Gastroesophageal sphincter (tissue), 4 donors: ENCODE measurements around the gene TNFSF13B. TPM values are rescaled to one million over a fixed set of nuclear protein-coding genes. Genes with fewer than 3 reads are reported as not detected.

Source experiments
- ATAC-seq: fragments of 150-250 bp; one replicate; pipeline ENCODE4 v1.9.1; 2016; ENCODE audit warnings: mild to moderate bottlenecking, moderate library complexity
- H3K27ac ChIP-seq, 4 donors: fragments of 200-600 bp; sonication (generic) in 3 of 4; 1 replicate in 3 of 4; 2 replicates in 1 of 4; pipeline ENCODE4 v1.5.1; 2016 to 2019
- H3K27me3 ChIP-seq: fragments of 200-600 bp; sonication (generic); one replicate; pipeline ENCODE4 v1.5.1; 2019
- H3K36me3 ChIP-seq, 2 donors: fragments of 200-600 bp; sonication (generic); one replicate each; pipeline ENCODE4 v1.5.1; 2019; ENCODE audit warnings: control low read depth in 1 of 2
- H3K4me1 ChIP-seq, 3 donors: fragments of 200-600 bp; sonication (generic); 1 replicate in 2 of 3; 2 replicates in 1 of 3; pipeline ENCODE4 v1.5.1; 2016 to 2019; ENCODE audit warnings: control low read depth in 2 of 3
- H3K4me3 ChIP-seq, 2 donors: fragments of 200-600 bp; sonication (generic); one replicate each; pipeline ENCODE4 v1.5.1; 2019; ENCODE audit warnings: mild to moderate bottlenecking in 1 of 2, moderate library complexity in 1 of 2
- H3K9me3 ChIP-seq, 3 donors: fragments of 200-600 bp; sonication (generic); one replicate each; pipeline ENCODE4 v1.5.1; 2017 to 2019; ENCODE audit warnings: control low read depth in 2 of 3
- EP300 ChIP-seq: sonication (generic); formaldehyde crosslinking; IDR thresholded peaks from one replicate; pipeline ENCODE4 v1.6.1; 2017; ENCODE audit warnings: antibody characterized with exemption, mild to moderate bottlenecking
- POLR2A ChIP-seq, 2 donors: fragments of 450-650 bp; IDR thresholded peaks; one replicate each; pipeline ENCODE4 v1.6.1; 2017; ENCODE audit warnings: antibody characterized with exemption in 2 of 2, mild to moderate bottlenecking in 2 of 2, moderate library complexity in 1 of 2
- POLR2AphosphoS5 ChIP-seq: sonication (generic); formaldehyde crosslinking; IDR thresholded peaks from one replicate; pipeline ENCODE4 v1.6.1; 2017; ENCODE audit warnings: antibody characterized with exemption
- whole genome bisulfite sequencing, 2 donors: methylation state at CpG; one replicate each; pipeline ENCODE4 v1.1.5; 2018; ENCODE audit warnings: low coverage in 1 of 2; 5-methylcytosine and 5-hydroxymethylcytosine counted together
- total RNA-seq, 4 donors: library from RNA; depleted of rRNA; stranded (reverse); fragments of >200 nt; gene quantifications; one replicate each; pipeline ENCODE4 v1.1.0, GENCODE V29; 2016
- TF ChIP-seq, protein P1 (sequence below), 4 experiments: fragments of 200-600 bp in 2 of 4; fragments of 450-650 bp in 2 of 4; sonication (generic) in 1 of 4; IDR thresholded peaks; one replicate each; pipeline ENCODE4 v1.5.1; 2017 to 2019; ENCODE audit warnings: antibody characterized with exemption in 4 of 4, mild to moderate bottlenecking in 2 of 4, moderate library complexity in 2 of 4

Gene TNFSF13B
- total RNA-seq, 4 donors from 2014 or later, result 1.0 to 20.1 (median 9.8) TPM

DNA sequence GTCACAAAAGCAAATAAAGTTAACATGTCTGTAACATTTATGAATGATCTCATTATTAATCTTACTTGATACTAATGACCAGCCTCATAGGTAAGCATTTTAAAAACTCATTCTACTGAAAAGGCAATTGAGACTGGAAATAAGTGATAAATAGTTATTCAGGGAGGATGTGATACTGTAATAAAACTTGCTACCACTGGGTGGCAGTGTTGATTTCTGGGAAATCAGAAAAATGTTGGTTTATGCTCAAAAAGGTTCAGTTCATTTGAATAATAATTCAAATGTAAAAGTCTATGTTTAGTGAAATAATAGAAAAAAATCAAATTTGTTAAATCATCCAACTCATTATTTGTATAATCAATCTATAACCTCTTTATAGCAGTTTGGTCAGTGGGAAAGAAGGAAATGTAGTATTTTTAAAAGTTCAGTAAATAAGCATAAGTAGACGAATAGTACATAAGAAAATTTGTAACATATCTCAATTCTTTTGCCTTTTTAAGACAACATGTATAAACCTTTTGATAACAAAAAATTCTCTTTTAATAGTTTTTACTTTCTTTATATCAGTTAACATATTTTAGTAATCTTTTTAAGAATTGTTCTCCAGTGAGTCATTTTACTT, 41.8 kb upstream of the TNFSF13B start:
- no peak overlapping the region for H3K4me3 ChIP-seq
- no peak overlapping the region for H3K27ac ChIP-seq
- peaks cover 11 to 59% (median 12%) of the 10 kb centered on the region in 3 donors for H3K4me1 ChIP-seq
- no peaks in the 10 kb centered on the region for H3K9me3 ChIP-seq
- TF ChIP-seq POLR2A (IDR thresholded peaks at IDR 0.05), result no peak
- TF ChIP-seq, protein P1, sequence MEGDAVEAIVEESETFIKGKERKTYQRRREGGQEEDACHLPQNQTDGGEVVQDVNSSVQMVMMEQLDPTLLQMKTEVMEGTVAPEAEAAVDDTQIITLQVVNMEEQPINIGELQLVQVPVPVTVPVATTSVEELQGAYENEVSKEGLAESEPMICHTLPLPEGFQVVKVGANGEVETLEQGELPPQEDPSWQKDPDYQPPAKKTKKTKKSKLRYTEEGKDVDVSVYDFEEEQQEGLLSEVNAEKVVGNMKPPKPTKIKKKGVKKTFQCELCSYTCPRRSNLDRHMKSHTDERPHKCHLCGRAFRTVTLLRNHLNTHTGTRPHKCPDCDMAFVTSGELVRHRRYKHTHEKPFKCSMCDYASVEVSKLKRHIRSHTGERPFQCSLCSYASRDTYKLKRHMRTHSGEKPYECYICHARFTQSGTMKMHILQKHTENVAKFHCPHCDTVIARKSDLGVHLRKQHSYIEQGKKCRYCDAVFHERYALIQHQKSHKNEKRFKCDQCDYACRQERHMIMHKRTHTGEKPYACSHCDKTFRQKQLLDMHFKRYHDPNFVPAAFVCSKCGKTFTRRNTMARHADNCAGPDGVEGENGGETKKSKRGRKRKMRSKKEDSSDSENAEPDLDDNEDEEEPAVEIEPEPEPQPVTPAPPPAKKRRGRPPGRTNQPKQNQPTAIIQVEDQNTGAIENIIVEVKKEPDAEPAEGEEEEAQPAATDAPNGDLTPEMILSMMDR (IDR thresholded peaks at IDR 0.05), result peak; percentile 72 to 84 (median 72)
- TF ChIP-seq EP300, result no peak
- no peak for TF ChIP-seq POLR2AphosphoS5
- H3K27me3 ChIP-seq, result no peaks in the 10 kb centered on the region
- WGBS, 2 donors, result 63 to 81% methylated on average over 1 of the region's 1 CpG
- ATAC-seq, result no peak
- H3K36me3 ChIP-seq, result peaks cover 0 to 6% of the 10 kb centered on the region in 2 donors

DNA sequence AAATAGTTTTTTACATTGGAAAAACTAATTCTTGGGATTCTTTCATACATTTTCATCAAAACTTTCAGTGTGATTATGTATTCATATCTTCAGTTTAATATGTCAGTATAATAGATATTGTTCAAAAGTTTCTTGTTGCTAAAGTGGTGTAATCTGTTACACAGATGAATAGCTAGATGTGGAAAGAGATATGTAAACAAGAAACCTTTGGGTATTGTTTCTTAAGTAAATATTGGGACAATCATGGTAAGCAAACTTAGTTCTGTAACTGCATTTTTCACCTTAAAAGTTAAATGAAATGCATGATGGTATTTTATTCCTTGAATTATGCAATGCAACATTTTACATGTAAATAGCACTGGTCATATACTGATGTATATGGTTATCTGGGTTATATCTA, 39.1 kb upstream of the TNFSF13B start:
- no peak for ATAC-seq
- Histone ChIP-seq H3K27ac (no peak overlapping the region), H3K27me3 (no peaks in the 10 kb centered on the region), H3K9me3 (no peaks in the 10 kb centered on the region), H3K4me1 (peaks cover 0 to 33% (median 5%) of the 10 kb centered on the region in 3 donors), H3K4me3 (no peak overlapping the region), H3K36me3 (peaks cover 0 to 6% of the 10 kb centered on the region in 2 donors)
- TF ChIP-seq POLR2A (IDR thresholded peaks at IDR 0.05), result no peak
- no peak for TF ChIP-seq EP300
- TF ChIP-seq POLR2AphosphoS5, result no peak
- TF ChIP-seq, protein P1 (IDR thresholded peaks at IDR 0.05), result no peak

DNA sequence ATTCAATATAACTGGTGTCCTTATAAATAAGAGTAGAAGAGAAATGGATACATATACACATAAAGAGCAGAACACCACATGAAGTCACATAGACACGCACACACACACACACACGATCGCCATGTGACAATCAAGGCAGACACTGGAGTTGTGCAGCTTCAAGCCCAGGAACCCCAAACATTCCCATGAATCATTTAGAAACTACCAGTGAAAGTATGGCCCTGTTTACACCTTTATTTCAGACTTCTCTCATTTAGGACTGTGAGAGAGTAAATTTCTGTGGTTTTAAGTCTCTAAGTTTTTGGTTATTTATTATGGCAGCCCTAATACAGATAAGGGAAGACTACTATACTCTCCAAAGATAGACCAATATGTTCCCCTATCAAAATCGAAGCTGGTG, 20.4 kb upstream of the TNFSF13B start:
- Histone ChIP-seq H3K9me3 (peaks cover 0 to 12% (median 0%) of the 10 kb centered on the region in 3 donors), H3K4me1 (no peaks in the 10 kb centered on the region), H3K27ac (no peak overlapping the region), H3K4me3 (no peak overlapping the region), H3K27me3 (no peaks in the 10 kb centered on the region), H3K36me3 (no peaks in the 10 kb centered on the region)
- ATAC-seq, result no peak
- 62 to 75% methylated on average over 4 of the region's 4 CpGs for WGBS, 2 donors
- no peak for TF ChIP-seq POLR2A (IDR thresholded peaks at IDR 0.05)
- TF ChIP-seq EP300, result no peak
- TF ChIP-seq, protein P1 (IDR thresholded peaks at IDR 0.05), result no peak
- TF ChIP-seq POLR2AphosphoS5, result no peak

DNA sequence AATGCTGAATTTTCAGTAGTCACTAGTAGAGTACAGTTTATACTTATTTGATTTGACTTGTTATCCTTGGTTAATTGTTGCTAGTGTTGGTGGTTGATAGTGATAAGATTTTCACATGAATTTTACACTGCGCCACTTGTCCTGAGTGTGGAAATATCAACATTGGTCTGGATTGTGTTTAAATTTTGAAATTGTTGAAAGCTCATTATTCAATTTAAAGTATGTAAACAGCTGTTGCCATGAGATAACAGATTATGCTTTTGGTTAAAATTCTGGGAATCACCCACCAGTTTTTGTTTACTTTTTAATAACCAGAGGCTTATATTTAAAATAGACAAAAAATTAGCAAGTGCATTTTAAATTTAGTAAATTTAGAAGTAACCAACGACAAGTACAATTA, 12.3 kb upstream of the TNFSF13B start:
- WGBS, 2 donors, result 11 to 32% methylated on average over 2 of the region's 2 CpGs
- TF ChIP-seq, protein P1 (IDR thresholded peaks at IDR 0.05), result no peak
- TF ChIP-seq EP300, result no peak
- TF ChIP-seq POLR2A (IDR thresholded peaks at IDR 0.05), result no peak
- no peak for TF ChIP-seq POLR2AphosphoS5
- ATAC-seq, result no peak
- peaks cover 0 to 11% (median 0%) of the 10 kb centered on the region in 3 donors for H3K4me1 ChIP-seq
- H3K27me3 ChIP-seq, result no peaks in the 10 kb centered on the region
- H3K36me3 ChIP-seq, result peaks cover 0 to 4% of the 10 kb centered on the region in 2 donors
- H3K9me3 ChIP-seq, result peaks cover 0 to 1% (median 0%) of the 10 kb centered on the region in 3 donors
- no peak overlapping the region for H3K27ac ChIP-seq
- no peak overlapping the region for H3K4me3 ChIP-seq
